Kidney capillary endothelial cell (primary cell): Measurements from ENCODE around the gene FBLL1.
"Not testable (repeated sequence)": the region's sequence is repeated elsewhere in the genome, so short reads cannot be mapped to it uniquely, and the experiment has no call there.

Experiments used
- DNase-seq: peaks from one replicate; pipeline ENCODE4 v3.0.0-alpha.2; 2018; ENCODE audit warnings: low spot score

FBLL1 gene

GRCh38 chr5:168528521-168529373, at the start of gene FBLL1:
FBLL1 (plus strand) TSS chr5:168529305; CDS start chr5:168529505, 200 bp downstream.
- DNase-seq: peak; percentile 16

- DNase-seq: no peak
Measured at GRCh38 chr5:168480601-168481000, 48.5 kb upstream of the FBLL1 start.

DNA sequence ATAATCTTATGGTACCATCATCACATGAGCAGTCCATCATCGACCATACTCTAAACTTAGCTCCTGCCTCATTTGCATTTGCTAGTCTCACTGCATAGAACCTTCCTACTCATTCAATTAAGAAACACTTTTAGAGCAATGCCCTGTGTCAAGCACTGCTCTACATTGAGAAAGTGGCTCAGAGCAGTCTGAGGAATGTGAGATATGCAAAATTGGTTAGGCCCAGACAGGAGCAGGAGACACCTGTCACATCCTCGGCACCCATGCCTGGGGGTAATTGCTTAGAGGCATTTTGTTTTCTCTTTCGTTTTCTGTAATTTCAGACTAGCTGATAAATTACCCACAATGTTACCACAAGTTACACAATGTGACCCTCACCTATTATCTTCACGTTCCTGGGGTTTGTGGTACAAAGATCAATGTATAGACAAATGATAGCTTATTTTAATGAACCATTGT, 47.7 kb upstream of the FBLL1 start:
- no peak for DNase-seq

GRCh38 chr5:168482361-168482760, 46.7 kb upstream of the FBLL1 start:
- no peak for DNase-seq

DNA sequence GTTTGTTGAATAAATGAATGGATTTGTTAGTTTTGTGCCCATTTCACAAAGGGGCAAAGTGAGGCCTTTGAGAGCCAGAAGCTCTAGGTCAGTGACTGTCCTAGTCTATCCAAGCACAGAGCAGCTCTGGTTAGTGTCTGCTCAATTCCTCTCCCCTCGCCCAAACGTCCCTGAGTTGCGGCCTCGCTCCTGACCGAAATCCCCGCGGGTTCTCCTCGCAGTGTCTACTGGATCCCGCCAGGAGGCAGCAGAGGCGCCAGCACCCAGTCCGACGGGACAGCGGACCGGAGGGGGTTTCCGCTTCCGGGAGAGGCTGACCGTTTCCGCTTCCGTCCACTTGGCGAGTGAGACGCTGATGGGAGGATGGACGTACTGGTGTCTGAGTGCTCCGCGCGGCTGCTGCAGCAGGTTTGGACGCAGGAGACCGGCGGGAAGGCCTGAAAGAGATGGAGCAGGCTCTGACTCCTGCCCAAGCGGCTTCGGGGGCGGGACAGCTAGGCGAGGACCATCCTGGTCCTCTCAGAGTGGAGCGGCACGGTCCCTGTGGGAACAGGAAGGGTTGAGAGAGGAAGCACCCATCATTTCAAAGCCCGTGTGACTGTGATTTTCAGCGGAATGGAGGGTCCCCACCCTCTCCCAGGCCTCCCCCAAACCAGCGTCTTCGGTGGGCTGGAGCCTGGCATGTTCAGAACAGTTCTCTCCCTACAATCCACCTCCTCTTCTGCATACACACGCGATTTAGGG, 42.8 kb upstream of the FBLL1 start, which contains the start of gene RARS1:
Gene RARS1, plus strand, starts transcription at position 336 of the 744 bp plus-strand sequence. Its CDS starts 28 bp downstream, at position 364.
- peak; percentile 93 for DNase-seq

DNA sequence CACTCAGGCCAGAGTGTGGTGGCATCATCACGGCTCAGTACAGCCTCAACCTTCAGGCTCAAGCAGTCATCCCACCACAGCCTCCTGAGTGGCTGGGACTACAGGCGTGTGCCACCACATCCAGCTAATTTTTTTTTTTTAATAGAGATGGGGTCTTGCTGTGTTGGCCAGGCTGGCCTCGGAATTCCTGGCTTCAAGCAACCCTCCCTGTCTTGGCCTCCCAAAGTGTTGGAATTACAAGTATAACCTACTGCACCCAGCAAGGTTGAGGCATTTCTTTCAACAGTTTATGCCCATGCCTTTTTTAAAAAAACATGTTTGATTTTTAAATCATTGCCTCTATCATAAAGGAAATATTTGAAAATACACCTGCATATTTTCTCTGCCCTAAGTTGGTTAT, 40.0 kb upstream of the FBLL1 start:
- no peak for DNase-seq

GRCh38 chr5:168494057-168494555, 35.0 kb upstream of the FBLL1 start:
- DNase-seq: no peak

DNA sequence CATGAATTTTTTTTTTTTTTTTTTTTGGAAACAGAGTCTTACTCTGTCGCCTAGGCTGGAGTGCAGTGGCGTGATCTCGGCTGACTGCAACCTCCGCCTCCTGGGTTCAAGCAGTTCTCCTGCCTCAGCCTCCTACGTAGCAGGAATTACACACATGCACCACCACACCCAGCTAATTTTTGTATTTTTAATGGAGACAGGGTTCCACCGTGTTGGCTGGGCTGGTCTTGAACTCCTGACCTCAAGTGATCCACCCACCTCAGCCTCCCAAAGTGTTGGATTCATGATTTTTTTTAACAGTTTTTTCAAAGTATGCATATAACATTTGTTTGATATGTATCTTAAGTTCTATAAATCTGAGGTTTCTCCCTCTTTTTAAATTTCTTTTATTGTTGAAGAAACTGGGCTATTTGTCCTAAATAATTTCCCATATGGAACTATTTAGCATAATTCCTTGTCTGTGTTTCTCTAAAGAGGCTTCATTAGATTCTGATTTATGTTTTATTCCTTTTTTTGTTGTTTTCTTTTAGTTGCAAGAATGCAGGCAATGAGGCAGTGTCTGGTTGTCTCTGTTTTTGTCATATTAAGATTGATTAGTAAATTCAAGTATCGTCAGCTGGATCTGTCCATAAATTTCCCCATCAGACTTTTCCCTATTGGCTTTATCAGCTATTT, 26.4 kb upstream of the FBLL1 start:
- DNase-seq: no peak

DNA sequence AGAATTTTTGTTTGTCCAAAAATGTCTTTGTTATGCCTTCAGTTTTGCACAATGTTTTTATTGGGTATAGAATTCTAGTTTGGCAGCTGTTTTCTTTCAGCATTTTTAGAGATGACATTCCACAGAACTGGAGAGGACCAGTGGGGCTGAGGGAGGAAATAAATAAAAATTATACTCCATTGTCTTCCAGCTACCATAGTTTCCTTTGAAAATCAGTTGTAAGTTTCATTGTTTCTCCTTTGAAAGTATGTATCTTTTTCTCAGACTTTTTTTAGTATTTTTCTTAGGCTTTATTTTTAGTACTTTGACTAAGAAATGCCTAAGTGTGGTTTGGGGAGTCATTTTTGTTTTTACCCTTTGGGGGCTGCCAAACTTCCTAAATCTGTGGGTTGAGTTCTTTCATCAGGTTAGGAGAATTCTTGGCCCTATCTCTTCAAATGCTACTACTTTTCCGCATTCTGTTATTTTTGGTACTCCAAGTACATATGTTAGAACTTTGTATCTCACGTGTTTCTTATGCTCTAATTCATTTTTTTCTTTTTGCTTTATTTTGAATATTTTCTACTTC, 15.2 kb upstream of the FBLL1 start:
- DNase-seq: no peak

- DNase-seq: no peak
Measured at GRCh38 chr5:168525856-168526255, 3.2 kb upstream of the FBLL1 start.

- no peak for DNase-seq
Measured at GRCh38 chr5:168527756-168528295, 1.3 kb upstream of the FBLL1 start.

DNA sequence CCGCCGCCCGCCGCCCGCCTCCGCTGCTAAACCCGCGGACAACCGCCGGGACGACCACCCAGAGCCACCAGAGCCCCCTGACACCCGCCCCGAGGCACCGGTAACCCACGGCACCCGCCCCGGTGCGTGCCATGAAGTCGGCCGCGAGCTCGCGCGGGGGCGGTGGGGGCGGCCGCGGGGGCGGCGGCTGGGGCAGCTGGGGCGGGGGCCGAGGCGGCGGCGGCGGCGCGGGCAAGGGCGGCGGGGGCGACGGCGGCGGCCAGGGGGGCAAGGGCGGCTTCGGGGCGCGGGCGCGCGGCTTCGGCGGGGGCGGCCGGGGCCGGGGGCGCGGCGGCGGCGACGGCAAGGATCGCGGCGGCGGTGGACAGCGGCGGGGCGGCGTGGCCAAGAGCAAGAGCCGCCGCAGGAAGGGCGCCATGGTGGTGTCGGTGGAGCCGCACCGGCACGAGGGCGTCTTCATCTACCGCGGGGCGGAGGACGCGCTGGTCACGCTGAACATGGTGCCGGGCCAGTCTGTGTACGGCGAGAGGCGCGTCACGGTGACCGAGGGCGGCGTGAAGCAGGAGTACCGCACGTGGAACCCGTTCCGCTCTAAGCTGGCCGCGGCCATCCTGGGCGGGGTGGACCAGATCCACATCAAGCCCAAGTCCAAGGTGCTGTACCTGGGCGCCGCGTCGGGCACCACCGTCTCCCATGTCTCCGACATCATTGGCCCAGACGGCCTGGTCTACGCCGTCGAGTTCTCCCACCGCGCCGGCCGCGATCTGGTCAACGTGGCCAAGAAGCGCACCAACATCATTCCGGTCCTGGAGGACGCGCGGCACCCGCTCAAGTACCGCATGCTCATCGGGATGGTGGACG, 499 bp downstream of the FBLL1 start:
- DNase-seq: no peak

- DNase-seq: no peak
Measured at GRCh38 chr5:168530621-168531150, 1.6 kb downstream of the FBLL1 start.

- DNase-seq: no peak
Measured at GRCh38 chr5:168531191-168531590, 2.1 kb downstream of the FBLL1 start.

GRCh38 chr5:168531987-168532864, 3.1 kb downstream of the FBLL1 start:
- no peak for DNase-seq

- not testable (repeated sequence) for DNase-seq
Measured at GRCh38 chr5:168534351-168534750, 5.2 kb downstream of the FBLL1 start.

DNA sequence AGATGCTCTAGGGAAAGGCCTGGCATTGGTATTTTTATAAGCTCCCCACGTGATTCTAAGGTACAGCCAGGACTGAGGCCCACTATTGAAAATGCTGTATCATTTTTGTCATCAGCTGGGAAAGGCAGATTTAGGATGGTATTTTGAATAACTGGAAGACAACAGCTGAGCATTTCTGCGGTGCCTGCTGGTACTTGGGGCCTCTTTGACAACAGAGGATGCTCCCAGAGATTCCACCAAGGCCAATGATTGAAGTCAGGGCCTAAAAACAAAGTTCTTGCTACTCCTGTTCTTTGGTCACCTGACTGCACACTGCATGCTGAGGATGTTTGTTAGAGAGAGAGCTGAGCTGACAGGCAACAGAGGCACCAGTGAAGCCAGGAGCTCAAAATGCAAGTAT, 8.1 kb downstream of the FBLL1 start:
- DNase-seq: no peak

- DNase-seq: no peak
Measured at GRCh38 chr5:168549554-168549953, 20.4 kb downstream of the FBLL1 start.

- peak; percentile 15 for DNase-seq
Measured at GRCh38 chr5:168550656-168551055, 21.6 kb downstream of the FBLL1 start.
